Measurements from ENCODE around the gene ASCC3.

Gene ASCC3

GRCh38 chr6:100493206-100493888 lies 387.8 kb downstream of the ASCC3 start:
- no peak for DNase-seq

GRCh38 chr6:100491952-100492670 lies 389.0 kb downstream of the ASCC3 start:
- DNase-seq: no peak

GRCh38 chr6:100490065-100490464 lies 391.1 kb downstream of the ASCC3 start:
- DNase-seq: no peak

GRCh38 chr6:100488244-100488643 lies 392.9 kb downstream of the ASCC3 start:
- no peak for DNase-seq

- DNase-seq: no peak
These were observed 393.5 kb downstream of the ASCC3 start for GRCh38 chr6:100487638-100488037.

- no peak for DNase-seq
These were observed 395.9 kb downstream of the ASCC3 start for GRCh38 chr6:100485268-100485667.

GRCh38 chr6:100484474-100484873 lies 396.7 kb downstream of the ASCC3 start:
- DNase-seq: no peak

GRCh38 chr6:100482698-100483097 lies 398.4 kb downstream of the ASCC3 start:
- DNase-seq: no peak

GRCh38 chr6:100479179-100480035 lies 401.7 kb downstream of the ASCC3 start:
- peak in 1 of 56 donors; percentile 2 for DNase-seq

- no peak for DNase-seq
These were observed 405.4 kb downstream of the ASCC3 start for GRCh38 chr6:100475554-100476320.

GRCh38 chr6:100473182-100473581 lies 407.9 kb downstream of the ASCC3 start:
- DNase-seq: no peak

- no peak for DNase-seq
These were observed 408.5 kb downstream of the ASCC3 start for GRCh38 chr6:100472674-100473073.

- DNase-seq: no peak
These were observed 410.6 kb downstream of the ASCC3 start for GRCh38 chr6:100470422-100471120.

- no peak for DNase-seq
These were observed 411.8 kb downstream of the ASCC3 start for GRCh38 chr6:100469101-100469859.

GRCh38 chr6:100468016-100468622 lies 413.0 kb downstream of the ASCC3 start:
- DNase-seq: no peak

- DNase-seq: no peak
These were observed 413.8 kb downstream of the ASCC3 start for GRCh38 chr6:100467129-100468015.

- DNase-seq: no peak
These were observed 414.6 kb downstream of the ASCC3 start for GRCh38 chr6:100466410-100467128.
